SK-N-SH (cell line): ENCODE data around the gene TUBA1B.
"Not testable (repeated sequence)": the region's sequence is repeated elsewhere in the genome, so short reads cannot be mapped to it uniquely, and the experiment has no call there.

Source experiments
- CHD2 ChIP-seq: fragments of 150-350 bp; IDR thresholded peaks from 2 replicates; pipeline ENCODE4 v1.6.1; 2018; ENCODE audit warnings: low read length; ENCODE audit not compliant: partially characterized antibody
- CTCF ChIP-seq: fragments of 200-600 bp; sonication (generic); IDR thresholded peaks from 2 replicates; pipeline ENCODE4 v1.6.1; 2017; ENCODE audit warnings: antibody characterized with exemption, mild to moderate bottlenecking, moderate library complexity
- ELF1 ChIP-seq: IDR thresholded peaks from 2 replicates; pipeline ENCODE4 v1.4.0; 2012
- JUND ChIP-seq: IDR thresholded peaks from 2 replicates; pipeline ENCODE4 v1.4.0; 2012
- MXI1 ChIP-seq: IDR thresholded peaks from 2 replicates; pipeline ENCODE4 v1.6.1; 2012; ENCODE audit warnings: mild to moderate bottlenecking, low read depth, low read length, improper control_type of control experiment
- POLR2AphosphoS5 ChIP-seq: IDR thresholded peaks from 2 replicates; pipeline ENCODE4 v1.6.1; 2012; ENCODE audit warnings: low read depth, low read length
- SIN3A ChIP-seq: IDR thresholded peaks from 2 replicates; pipeline ENCODE4 v1.6.1; 2012; ENCODE audit warnings: low read depth, mild to moderate bottlenecking, low read length, moderate library complexity, borderline replicate concordance
- SMC3 ChIP-seq: IDR thresholded peaks from 2 replicates; pipeline ENCODE4 v1.6.1; 2012; ENCODE audit warnings: low read depth, low read length, improper control_type of control experiment

DNA sequence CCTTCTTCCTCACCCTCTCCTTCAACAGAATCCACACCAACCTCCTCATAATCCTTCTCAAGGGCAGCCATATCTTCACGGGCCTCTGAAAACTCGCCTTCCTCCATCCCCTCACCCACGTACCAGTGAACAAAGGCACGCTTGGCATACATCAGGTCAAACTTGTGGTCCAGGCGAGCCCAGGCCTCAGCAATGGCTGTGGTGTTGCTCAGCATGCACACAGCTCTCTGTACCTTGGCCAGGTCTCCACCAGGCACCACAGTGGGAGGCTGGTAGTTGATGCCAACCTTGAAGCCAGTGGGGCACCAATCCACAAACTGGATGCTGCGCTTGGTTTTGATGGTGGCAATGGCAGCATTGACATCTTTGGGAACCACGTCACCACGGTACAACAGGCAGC is 3.2 kb downstream of the TUBA1B start:
- not testable (repeated sequence) for TF ChIP-seq CHD2, CTCF, MXI1, SIN3A, POLR2AphosphoS5, ELF1, JUND, SMC3
